ENCODE results near the gene C4BPA. TPM values are rescaled to one million over a fixed set of nuclear protein-coding genes. Genes with fewer than 3 reads are reported as not detected.

The C4BPA gene
- polyA plus RNA-seq, 1 of the 3 experiments (the other 2 are of a cell fraction), result not detected

GRCh38 chr1:207059881-207060280 is 44.2 kb upstream of the C4BPA start:
- H4K20me1 ChIP-seq (ENCODE audit: insufficient read depth), result no peaks in the 10 kb centered on the region
- H3K4me3 ChIP-seq (ENCODE audit: low read depth in 2 of 2, low read length in 1 of 2), result no peak overlapping the region
- no peaks in the 10 kb centered on the region for H3K27me3 ChIP-seq (ENCODE audit: insufficient read depth)
- H3F3A ChIP-seq (replicated peaks; ENCODE audit: insufficient read depth), result no peaks in the 10 kb centered on the region
- no peak overlapping the region for H2AFZ ChIP-seq (ENCODE audit: low read depth)
- H3K9me2 ChIP-seq, result no peaks in the 10 kb centered on the region
- H3K79me2 ChIP-seq (ENCODE audit: insufficient read depth), result no peaks in the 10 kb centered on the region
- H3K4me1 ChIP-seq (ENCODE audit: control insufficient read depth in 1 of 2, insufficient read depth in 2 of 2, low read depth in 1 of 2, low read length in 1 of 2), result no peaks in the 10 kb centered on the region
- no peak overlapping the region for H3K9ac ChIP-seq
- no peak overlapping the region for H3K27ac ChIP-seq (ENCODE audit: low read depth in 2 of 2, low read length in 1 of 2)
- H3K9me3 ChIP-seq, result no peaks in the 10 kb centered on the region
- CTCF ChIA-PET, result interaction anchor here (0.7 to 1.3 kb wide), 4 partner anchors 10 to 580 kb away, joined by 3 to 5 read pairs (median 3); no protein-coding TSS in a partner anchor
- 69% methylated on average over 4 of the region's 4 CpGs for WGBS (ENCODE audit: low lambda C conversion rate)
- POLR2A ChIA-PET, result no interaction called here
- H3K36me3 ChIP-seq (replicated peaks in 1 of 2; ENCODE audit: control insufficient read depth in 1 of 2, insufficient read depth in 2 of 2, low read length in 1 of 2), result peaks cover 0 to 7% of the 10 kb centered on the region in 2 experiments
- no peak for DNase-seq
- no peak overlapping the region for H3K4me2 ChIP-seq
- no peak for TF ChIP-seq MXI1 (IDR thresholded peaks at IDR 0.05; ENCODE audit: low read depth, low read length)
- TF ChIP-seq SIN3A (IDR thresholded peaks at IDR 0.05; ENCODE audit: borderline replicate concordance, low read depth, low read length), result no peak

GRCh38 chr1:207060596-207060995 is 43.4 kb upstream of the C4BPA start:
- no peak for TF ChIP-seq RCOR1 (IDR thresholded peaks at IDR 0.05; ENCODE audit: low read length)
- no peak for TF ChIP-seq FOXM1 (IDR thresholded peaks at IDR 0.05; ENCODE audit: low read depth)
- no peak for TF ChIP-seq MXI1 (IDR thresholded peaks at IDR 0.05; ENCODE audit: low read depth, low read length)
- no peak for TF ChIP-seq ZBTB33 (IDR thresholded peaks at IDR 0.05; ENCODE audit: borderline replicate concordance, low read depth)
- no peak for TF ChIP-seq MAX (IDR thresholded peaks at IDR 0.05; ENCODE audit: low read depth)
- TF ChIP-seq JUND (IDR thresholded peaks at IDR 0.05), result no peak
- TF ChIP-seq PBX3 (IDR thresholded peaks at IDR 0.05), result no peak
- no peak for TF ChIP-seq USF1 (IDR thresholded peaks at IDR 0.05; ENCODE audit: borderline replicate concordance, low read depth)
- TF ChIP-seq CHD2 (IDR thresholded peaks at IDR 0.05; ENCODE audit: low read length, partially characterized antibody), result no peak
- no peak for TF ChIP-seq NFIC (IDR thresholded peaks at IDR 0.05; ENCODE audit: borderline replicate concordance)
- Histone ChIP-seq H3K27ac (ENCODE audit: low read depth in 2 of 2, low read length in 1 of 2) (no peak overlapping the region), H3K27me3 (ENCODE audit: insufficient read depth) (no peaks in the 10 kb centered on the region), H2AFZ (ENCODE audit: low read depth) (no peak overlapping the region), H3K79me2 (ENCODE audit: insufficient read depth) (no peaks in the 10 kb centered on the region), H3K36me3 (replicated peaks in 1 of 2; ENCODE audit: control insufficient read depth in 1 of 2, insufficient read depth in 2 of 2, low read length in 1 of 2) (peaks cover 0 to 7% of the 10 kb centered on the region in 2 experiments), H3K9ac (no peak overlapping the region), H4K20me1 (ENCODE audit: insufficient read depth) (no peaks in the 10 kb centered on the region), H3K4me3 (ENCODE audit: low read depth in 2 of 2, low read length in 1 of 2) (no peak overlapping the region), H3F3A (replicated peaks; ENCODE audit: insufficient read depth) (no peaks in the 10 kb centered on the region), H3K9me3 (no peaks in the 10 kb centered on the region), H3K4me2 (no peak overlapping the region), H3K9me2 (no peaks in the 10 kb centered on the region), H3K4me1 (ENCODE audit: control insufficient read depth in 1 of 2, insufficient read depth in 2 of 2, low read depth in 1 of 2, low read length in 1 of 2) (no peaks in the 10 kb centered on the region)
- ChIA-PET CTCF (interaction anchor here (1.0 to 1.3 kb wide), 3 partner anchors 11 to 581 kb away, joined by 3 to 5 read pairs (median 3); no protein-coding TSS in a partner anchor), POLR2A (no interaction called here)
- WGBS (ENCODE audit: low lambda C conversion rate), result 67% methylated on average over 3 of the region's 3 CpGs
- DNase-seq, result no peak
